CD14-positive monocyte (primary cell): ENCODE data around the gene EID2. TPM values are rescaled to one million over a fixed set of nuclear protein-coding genes. Genes with fewer than 3 reads are reported as not detected.

ENCODE experiments used
- DNase-seq, 3 donors: peaks; one replicate each; pipeline ENCODE4 v3.0.0-alpha.2; 2011 to 2022
- H2AFZ ChIP-seq: 2 replicates; pipeline ENCODE4 v1.6.0; 2012; ENCODE audit warnings: mild to moderate bottlenecking, low read depth, low read length, inconsistent platforms; ENCODE audit not compliant: insufficient read depth, poor library complexity, severe bottlenecking
- H3K27ac ChIP-seq, 2 donors: 1 replicate in 1 of 2; 2 replicates in 1 of 2; pipeline ENCODE4 v1.5.1; 2012 to 2013; ENCODE audit warnings: low read length in 2 of 2, control low read depth in 1 of 2, inconsistent platforms in 1 of 2, low read depth in 1 of 2, mild to moderate bottlenecking in 1 of 2
- H3K27me3 ChIP-seq, 2 donors: one replicate each; pipeline versions ENCODE4 v1.6.0 to v1.6.1; 2011 to 2013; ENCODE audit warnings: low read length in 2 of 2; ENCODE audit not compliant: control insufficient read depth in 2 of 2, insufficient read depth in 2 of 2
- H3K36me3 ChIP-seq, 2 donors: replicated peaks in 1 of 2; 1 replicate in 1 of 2; 2 replicates in 1 of 2; pipeline versions ENCODE4 v1.5.1 to v1.6.1; 2012 to 2013; ENCODE audit warnings: low read length in 2 of 2, control low read depth in 1 of 2, inconsistent platforms in 1 of 2, mild to moderate bottlenecking in 1 of 2; ENCODE audit not compliant: insufficient read depth in 2 of 2, control insufficient read depth in 1 of 2
- H3K4me1 ChIP-seq, 2 donors: 1 replicate in 1 of 2; 2 replicates in 1 of 2; pipeline versions ENCODE4 v1.5.1 to v1.6.1; 2012 to 2013; ENCODE audit warnings: low read length in 2 of 2, control low read depth in 1 of 2, inconsistent platforms in 1 of 2, mild to moderate bottlenecking in 1 of 2, moderate library complexity in 1 of 2; ENCODE audit not compliant: insufficient read depth in 2 of 2, control insufficient read depth in 1 of 2
- H3K4me2 ChIP-seq: replicated peaks from 2 replicates; pipeline ENCODE3; 2012; ENCODE audit warnings: low read length, moderate library complexity, mild to moderate bottlenecking; ENCODE audit not compliant: poor library complexity, severe bottlenecking; ENCODE audit errors: extremely low read depth
- H3K4me3 ChIP-seq, 3 experiments: fragments of 200-600 bp in 1 of 3; sonication (generic) in 1 of 3; replicated peaks in 1 of 3; 1 replicate in 2 of 3; 2 replicates in 1 of 3; pipeline ENCODE4 v1.5.1; 2011 to 2013; ENCODE audit warnings: low read length in 3 of 3, mild to moderate bottlenecking in 3 of 3, control low read depth in 2 of 3, low read depth in 2 of 3, inconsistent platforms in 1 of 3, moderate library complexity in 1 of 3
- H3K79me2 ChIP-seq: 2 replicates; pipeline ENCODE4 v1.6.0; 2012; ENCODE audit warnings: mild to moderate bottlenecking, control low read depth, inconsistent platforms, low read length, moderate library complexity; ENCODE audit not compliant: insufficient read depth
- H3K9ac ChIP-seq: 2 replicates; pipeline ENCODE4 v1.6.0; 2017; ENCODE audit warnings: low read length, mild to moderate bottlenecking; ENCODE audit not compliant: insufficient read depth, poor library complexity, severe bottlenecking
- H3K9me3 ChIP-seq, 2 donors: replicated peaks in 1 of 2; 1 replicate in 1 of 2; 2 replicates in 1 of 2; pipeline versions ENCODE4 v1.5.1 to v1.6.1; 2012 to 2013; ENCODE audit warnings: low read length in 2 of 2, control low read depth in 1 of 2; ENCODE audit not compliant: control insufficient read depth in 1 of 2, insufficient read depth in 1 of 2
- H4K20me1 ChIP-seq: 2 replicates; pipeline ENCODE4 v1.6.0; 2012; ENCODE audit warnings: mild to moderate bottlenecking, low read length, control low read depth, moderate library complexity; ENCODE audit not compliant: insufficient read depth
- H3K27ac Mint-ChIP-seq, 7 donors: one replicate each; pipeline ENCODE4 v1.8.0; 2020; ENCODE audit warnings: mild to moderate bottlenecking in 7 of 7, mixed read lengths in 7 of 7, moderate library complexity in 6 of 7, inconsistent platforms in 2 of 7
- H3K27me3 Mint-ChIP-seq, 3 donors: one replicate each; pipeline ENCODE4 v1.8.0; 2021 to 2022; ENCODE audit warnings: low read depth in 3 of 3, mild to moderate bottlenecking in 3 of 3, mixed read lengths in 3 of 3, moderate library complexity in 3 of 3, inconsistent platforms in 1 of 3
- H3K36me3 Mint-ChIP-seq, 2 donors: one replicate each; pipeline ENCODE4 v1.8.0; 2020; ENCODE audit warnings: mixed read lengths in 2 of 2, inconsistent platforms in 1 of 2, mild to moderate bottlenecking in 1 of 2
- H3K4me1 Mint-ChIP-seq: one replicate; pipeline ENCODE4 v1.8.0; 2020; ENCODE audit warnings: mild to moderate bottlenecking, mixed read lengths
- H3K4me3 Mint-ChIP-seq, 2 donors: one replicate each; pipeline ENCODE4 v1.8.0; 2020; ENCODE audit warnings: mild to moderate bottlenecking in 2 of 2, mixed read lengths in 2 of 2, moderate library complexity in 1 of 2
- H3K9me3 Mint-ChIP-seq, 7 donors: one replicate each; pipeline ENCODE4 v1.8.0; 2020 to 2022; ENCODE audit warnings: mixed read lengths in 7 of 7, mild to moderate bottlenecking in 6 of 7, moderate library complexity in 6 of 7, inconsistent platforms in 2 of 7
- WGBS: methylation state at CpG from one replicate; pipeline ENCODE4 v1.1.5; 2013; ENCODE audit warnings: missing lambda C conversion rate; ENCODE audit not compliant: insufficient coverage; 5-methylcytosine and 5-hydroxymethylcytosine counted together
- intact Hi-C, 2 donors: fragments of 100-400 bp; cut with micrococcal nuclease; formaldehyde crosslinking; loops; one replicate each; pipeline versions ENCODE4 v1.15.0 to v1.15.1; 2023
- polyA plus RNA-seq, 3 donors: library from polyadenylated mRNA; depleted of rRNA in 1 of 3; unstranded in 2 of 3; stranded (reverse) in 1 of 3; fragments of 300-500 nt in 2 of 3; fragments of >200 nt in 1 of 3; fragmentation: Illumina TruSeq in 2 of 3; gene quantifications; 1 replicate in 2 of 3; 2 replicates in 1 of 3; pipeline ENCODE4 v1.2.3, GENCODE V29; 2012 to 2021
- TF ChIP-seq, protein P1 (sequence below): fragments of 200-600 bp; IDR thresholded peaks from one replicate; pipeline ENCODE4 v1.8.0; 2022; ENCODE audit warnings: antibody characterized with exemption, mild to moderate bottlenecking

Gene EID2
- polyA plus RNA-seq, 3 donors: 5.8 to 20.4 (median 12.5) TPM

DNA sequence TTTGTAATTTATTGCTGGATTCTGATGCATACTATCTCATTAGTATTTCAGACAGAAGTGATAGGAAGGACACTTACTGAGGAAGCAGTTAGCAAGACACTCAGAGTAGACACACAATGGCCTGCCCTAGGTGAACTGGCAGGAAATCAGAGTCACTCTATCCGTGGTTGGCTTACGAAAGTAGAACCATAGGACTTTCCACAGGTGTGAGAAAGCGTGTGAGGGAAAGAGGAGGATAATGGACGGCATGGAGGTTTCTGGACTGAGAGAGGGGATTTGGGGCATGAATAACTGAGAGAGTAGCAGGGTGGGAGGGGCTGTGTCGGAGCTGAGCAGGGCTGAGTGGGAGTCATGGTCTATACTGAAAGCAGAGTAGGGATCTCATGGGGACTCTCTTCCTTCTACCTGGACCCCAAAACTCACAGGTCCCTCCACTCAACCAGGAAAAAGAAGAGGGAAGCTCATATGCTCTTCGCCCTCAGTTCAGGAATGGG is 18.7 kb upstream of the EID2 start:
- H3K4me1 Mint-ChIP-seq: peaks cover 39% of the 10 kb centered on the region
- peak overlapping the region in 1 of 2 donors; percentile 3 for H3K4me3 Mint-ChIP-seq
- no peak overlapping the region for H3K4me3 ChIP-seq
- TF ChIP-seq, protein P1, sequence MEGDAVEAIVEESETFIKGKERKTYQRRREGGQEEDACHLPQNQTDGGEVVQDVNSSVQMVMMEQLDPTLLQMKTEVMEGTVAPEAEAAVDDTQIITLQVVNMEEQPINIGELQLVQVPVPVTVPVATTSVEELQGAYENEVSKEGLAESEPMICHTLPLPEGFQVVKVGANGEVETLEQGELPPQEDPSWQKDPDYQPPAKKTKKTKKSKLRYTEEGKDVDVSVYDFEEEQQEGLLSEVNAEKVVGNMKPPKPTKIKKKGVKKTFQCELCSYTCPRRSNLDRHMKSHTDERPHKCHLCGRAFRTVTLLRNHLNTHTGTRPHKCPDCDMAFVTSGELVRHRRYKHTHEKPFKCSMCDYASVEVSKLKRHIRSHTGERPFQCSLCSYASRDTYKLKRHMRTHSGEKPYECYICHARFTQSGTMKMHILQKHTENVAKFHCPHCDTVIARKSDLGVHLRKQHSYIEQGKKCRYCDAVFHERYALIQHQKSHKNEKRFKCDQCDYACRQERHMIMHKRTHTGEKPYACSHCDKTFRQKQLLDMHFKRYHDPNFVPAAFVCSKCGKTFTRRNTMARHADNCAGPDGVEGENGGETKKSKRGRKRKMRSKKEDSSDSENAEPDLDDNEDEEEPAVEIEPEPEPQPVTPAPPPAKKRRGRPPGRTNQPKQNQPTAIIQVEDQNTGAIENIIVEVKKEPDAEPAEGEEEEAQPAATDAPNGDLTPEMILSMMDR: no peak
- no peak overlapping the region for H3K9ac ChIP-seq
- H4K20me1 ChIP-seq: no peaks in the 10 kb centered on the region
- H3K79me2 ChIP-seq: no peaks in the 10 kb centered on the region
- H3K27ac ChIP-seq: peak overlapping the region in 1 of 2 donors; percentile 10
- no peaks in the 10 kb centered on the region for H3K9me3 ChIP-seq
- intact Hi-C loops: loop anchor here in 1 of 2 donors (5.0 kb wide), 1 partner anchor 104 kb away; no protein-coding TSS in a partner anchor
- 85% methylated on average over 4 of the region's 6 CpGs for WGBS
- peaks cover 2% of the 10 kb centered on the region in 2 donors for H3K27me3 ChIP-seq
- no peak overlapping the region for H3K4me2 ChIP-seq
- peaks cover 26 to 40% of the 10 kb centered on the region in 2 donors for H3K4me1 ChIP-seq
- H3K36me3 Mint-ChIP-seq: no peaks in the 10 kb centered on the region
- no peaks in the 10 kb centered on the region for H3K36me3 ChIP-seq
- H3K27me3 Mint-ChIP-seq: peaks cover 3 to 16% (median 10%) of the 10 kb centered on the region in 3 donors
- DNase-seq: no peak
- H3K27ac Mint-ChIP-seq: peak overlapping the region in 1 of 7 donors; percentile 32
- peak overlapping the region; percentile 2 for H2AFZ ChIP-seq
- no peaks in the 10 kb centered on the region for H3K9me3 Mint-ChIP-seq

DNA sequence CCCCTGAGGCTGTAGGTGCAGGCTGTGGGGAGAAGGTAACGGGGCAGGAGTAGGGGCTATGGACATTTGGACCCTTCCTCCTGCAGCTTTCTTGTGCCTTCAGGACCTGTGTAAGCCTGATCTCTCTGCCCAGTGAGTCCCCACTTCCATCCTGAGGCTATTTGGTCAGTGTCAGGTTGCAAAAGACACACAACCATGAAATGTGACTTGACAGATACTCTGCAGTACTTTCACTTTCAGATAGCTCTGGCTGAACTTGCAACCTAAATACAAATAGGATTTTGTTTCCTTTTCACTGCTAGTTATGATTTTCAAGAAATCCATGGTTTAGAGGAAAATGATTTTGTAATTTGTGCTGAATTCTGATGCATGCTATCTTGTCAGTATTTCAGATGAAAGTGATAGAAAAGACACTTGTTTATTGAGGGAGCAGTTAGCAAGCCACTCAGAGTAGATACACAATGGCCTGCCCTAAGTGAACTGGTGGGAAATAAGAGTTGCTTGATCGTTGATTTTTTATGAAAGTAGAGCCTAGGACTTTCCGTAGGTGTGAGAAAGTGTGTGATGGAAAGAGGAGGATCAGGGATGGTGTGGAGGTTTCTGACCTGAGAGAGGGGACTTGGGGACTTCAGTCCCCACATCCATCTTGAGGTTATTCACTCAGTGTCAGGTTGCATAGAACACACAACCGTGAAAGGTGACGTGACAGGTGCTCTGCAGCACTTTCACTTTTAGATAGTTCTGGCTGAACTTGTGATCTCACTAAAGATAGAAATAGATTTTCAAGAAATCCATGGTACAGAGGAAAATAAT is 18.1 kb upstream of the EID2 start:
- Mint-ChIP-seq H3K4me1 (peaks cover 46% of the 10 kb centered on the region), H3K4me3 (peak overlapping the region in 1 of 2 donors; percentile 37), H3K36me3 (no peaks in the 10 kb centered on the region), H3K9me3 (no peaks in the 10 kb centered on the region), H3K27ac (peak overlapping the region; percentile 16 to 78 (median 71)), H3K27me3 (peaks cover 3 to 14% (median 7%) of the 10 kb centered on the region in 3 donors)
- intact Hi-C loops: loop anchor here in 1 of 2 donors (5.0 kb wide), 1 partner anchor 104 kb away; no protein-coding TSS in a partner anchor
- Histone ChIP-seq H3K79me2 (no peaks in the 10 kb centered on the region), H3K4me1 (peaks cover 32 to 47% of the 10 kb centered on the region in 2 donors), H3K4me2 (peak overlapping the region; percentile 26), H3K9ac (no peak overlapping the region), H3K36me3 (no peaks in the 10 kb centered on the region), H3K27ac (peak overlapping the region in 1 of 2 donors; percentile 10), H4K20me1 (no peaks in the 10 kb centered on the region), H3K27me3 (peaks cover 2% of the 10 kb centered on the region in 2 donors), H3K9me3 (no peaks in the 10 kb centered on the region), H3K4me3 (no peak overlapping the region), H2AFZ (peak overlapping the region; percentile 2)
- TF ChIP-seq, protein P1: no peak
- 90% methylated on average over 2 of the region's 5 CpGs for WGBS
- DNase-seq: peak; percentile 14 to 24 (median 19)
